HG02759 (cell line): ENCODE results near the gene GCNA.

Experiments
- ATAC-seq: cut with Tn5 transposase; IDR thresholded peaks from one replicate; pipeline ENCODE4 v1.9.1; 2021; ENCODE audit warnings: mild to moderate bottlenecking, moderate library complexity; ENCODE audit not compliant: unreplicated experiment

The GCNA gene

GRCh38 chrX:71578253-71579135 lies at the start of gene GCNA:
Gene GCNA, plus strand, starts transcription at chrX:71578437. Its CDS starts 2,385 bp downstream, at chrX:71580822.
- ATAC-seq: no peak

GRCh38 chrX:71532078-71532752 lies 46.0 kb upstream of the GCNA start:
- peak; percentile 26 for ATAC-seq

GRCh38 chrX:71532753-71533425 lies 45.3 kb upstream of the GCNA start, which contains the start of gene OGT:
Gene OGT, plus strand, starts transcription at chrX:71533104. Its CDS starts 196 bp downstream, at chrX:71533300.
- ATAC-seq: peak; percentile 90

- no peak for ATAC-seq
Measured at GRCh38 chrX:71533516-71533850, 44.8 kb upstream of the GCNA start.

- ATAC-seq: peak; percentile 35
Measured at GRCh38 chrX:71533851-71534561, 44.2 kb upstream of the GCNA start.

GRCh38 chrX:71534773-71535544 lies 43.3 kb upstream of the GCNA start:
- no peak for ATAC-seq

- no peak for ATAC-seq
Measured at GRCh38 chrX:71536285-71536684, 42.0 kb upstream of the GCNA start.

GRCh38 chrX:71537743-71538142 lies 40.5 kb upstream of the GCNA start:
- ATAC-seq: no peak

GRCh38 chrX:71540801-71541200 lies 37.4 kb upstream of the GCNA start:
- ATAC-seq: peak; percentile 17

- ATAC-seq: peak; percentile 80
Measured at GRCh38 chrX:71541210-71542022, 36.8 kb upstream of the GCNA start.

- ATAC-seq: no peak
Measured at GRCh38 chrX:71542411-71542810, 35.8 kb upstream of the GCNA start.

- no peak for ATAC-seq
Measured at GRCh38 chrX:71542825-71543224, 35.4 kb upstream of the GCNA start.

GRCh38 chrX:71543316-71543715 lies 34.9 kb upstream of the GCNA start:
- ATAC-seq: no peak

- no peak for ATAC-seq
Measured at GRCh38 chrX:71545364-71545763, 32.9 kb upstream of the GCNA start.

GRCh38 chrX:71546879-71547278 lies 31.4 kb upstream of the GCNA start:
- ATAC-seq: no peak

GRCh38 chrX:71547339-71547738 lies 30.9 kb upstream of the GCNA start:
- ATAC-seq: no peak

GRCh38 chrX:71549986-71550385 lies 28.3 kb upstream of the GCNA start:
- no peak for ATAC-seq

- ATAC-seq: no peak
Measured at GRCh38 chrX:71550578-71550977, 27.7 kb upstream of the GCNA start.

GRCh38 chrX:71556036-71556435 lies 22.2 kb upstream of the GCNA start:
- ATAC-seq: no peak
